Activated T-cell treated with anti-CD3 and anti-CD28 coated beads, Interleukin-2, amount 50 U/mL, for 1 hour (primary cell): ENCODE measurements around the gene CDK10.
"Not testable (repeated sequence)": the region's sequence is repeated elsewhere in the genome, so short reads cannot be mapped to it uniquely, and the experiment has no call there.

Experiments used
- DNase-seq: peaks from one replicate; pipeline ENCODE4 v3.0.0-alpha.2; 2020

Gene CDK10

GRCh38 chr16:89696670-89697128, 10.2 kb downstream of the CDK10 start:
- no peak for DNase-seq

GRCh38 chr16:89697161-89697615, 10.7 kb downstream of the CDK10 start:
- DNase-seq, result no peak

- no peak for DNase-seq
Measured at GRCh38 chr16:89697616-89698331, 11.3 kb downstream of the CDK10 start.

GRCh38 chr16:89698717-89699116, 12.2 kb downstream of the CDK10 start:
- not testable (repeated sequence) for DNase-seq

- DNase-seq, result not testable (repeated sequence)
Measured at GRCh38 chr16:89699629-89700099, 13.2 kb downstream of the CDK10 start.

- peak; percentile 94 for DNase-seq
Measured at GRCh38 chr16:89700100-89700648, 13.7 kb downstream of the CDK10 start.

- DNase-seq, result peak; percentile 70
Measured at GRCh38 chr16:89700649-89701424, 14.3 kb downstream of the CDK10 start.

- DNase-seq, result peak; percentile 99
Measured at GRCh38 chr16:89701425-89702406, 15.2 kb downstream of the CDK10 start, which contains the start of gene SPATA2L. TSS of gene SPATA2L (minus strand) at chr16:89701705. CDS start at chr16:89701232, 473 bp downstream.

GRCh38 chr16:89704281-89704680, 17.8 kb downstream of the CDK10 start:
- no peak for DNase-seq

- no peak for DNase-seq
Measured at GRCh38 chr16:89705006-89705405, 18.5 kb downstream of the CDK10 start.

- no peak for DNase-seq
Measured at GRCh38 chr16:89706518-89707260, 20.2 kb downstream of the CDK10 start.

GRCh38 chr16:89707695-89708094, 21.2 kb downstream of the CDK10 start:
- no peak for DNase-seq

GRCh38 chr16:89708481-89708931, 22.0 kb downstream of the CDK10 start:
- DNase-seq, result no peak

- no peak for DNase-seq
Measured at GRCh38 chr16:89709166-89709565, 22.7 kb downstream of the CDK10 start.

GRCh38 chr16:89709716-89710432, 23.4 kb downstream of the CDK10 start:
- DNase-seq, result no peak

GRCh38 chr16:89710709-89711564, 24.4 kb downstream of the CDK10 start:
- no peak for DNase-seq

GRCh38 chr16:89711601-89712273, 25.2 kb downstream of the CDK10 start:
- peak; percentile 80 for DNase-seq

- DNase-seq, result no peak
Measured at GRCh38 chr16:89712274-89712781, 25.8 kb downstream of the CDK10 start.

GRCh38 chr16:89716493-89716892, 30.0 kb downstream of the CDK10 start:
- DNase-seq, result no peak
